K562 (cell line): Measurements from ENCODE around the gene MARCHF9. TPM values are rescaled to one million over a fixed set of nuclear protein-coding genes. Genes with fewer than 3 reads are reported as not detected.
A peak's percentile ranks its signal among the peaks of the same experiment; 100 is the strongest.

Source experiments
- CHD4 ChIP-seq: fragments of 200-600 bp; sonication (generic); IDR thresholded peaks from 3 replicates; pipeline ENCODE4 v1.6.1; 2012; ENCODE audit warnings: low read depth, mild to moderate bottlenecking, mixed read lengths, low read length, inconsistent platforms; ENCODE audit not compliant: insufficient read depth, insufficient replicate concordance, poor library complexity, severe bottlenecking
- MTF1 ChIP-seq: fragments of 250-450 bp; sonication (Bioruptor Pico); IDR thresholded peaks from 2 replicates; pipeline ENCODE4 v1.9.0; 2021; ENCODE audit warnings: moderate library complexity, mild to moderate bottlenecking, inconsistent platforms, borderline replicate concordance
- NELFE ChIP-seq: IDR thresholded peaks from 2 replicates; pipeline ENCODE4 v1.6.1; 2011; ENCODE audit warnings: mild to moderate bottlenecking; ENCODE audit not compliant: insufficient read depth, insufficient read length
- NR4A1 ChIP-seq, 2 experiments: fragments of 250-450 bp in 1 of 2; fragments of 450-650 bp in 1 of 2; sonication (Bioruptor Pico) in 1 of 2; IDR thresholded peaks; 2 replicates each; pipeline versions ENCODE4 v1.4.0 to v1.6.1; 2016 to 2020; ENCODE audit warnings: mild to moderate bottlenecking in 2 of 2, missing compliant biosample characterization in 1 of 2, missing genetic modification characterization in 1 of 2, moderate library complexity in 1 of 2
- TBL1XR1 ChIP-seq, 2 experiments: IDR thresholded peaks; 2 replicates each; pipeline ENCODE4 v1.6.1; 2012; ENCODE audit warnings: improper control_type of control experiment in 2 of 2, low read length in 2 of 2, mild to moderate bottlenecking in 1 of 2
- YBX1 ChIP-seq: fragments of 450-650 bp; IDR thresholded peaks from 2 replicates; pipeline ENCODE4 v1.7.1; 2016; ENCODE audit warnings: mild to moderate bottlenecking
- polyA plus RNA-seq, 8 experiments: library from polyadenylated mRNA; depleted of rRNA in 4 of 8; stranded (reverse) in 5 of 8; unstranded in 3 of 8; fragments of >200 nt; fragmentation: Nextera tagmentation in 2 of 8; fragmentation: Illumina TruSeq in 1 of 8; extraction: Ambion mirVana in 2 of 8; extraction: Trizol in 1 of 8; gene quantifications; 2 replicates each; pipeline versions ENCODE4 v1.2.1 to v1.2.3, GENCODE V29; 2011 to 2014; ENCODE audit warnings: inconsistent platforms in 1 of 8, missing spikeins in 1 of 8
- total RNA-seq, 7 experiments: library from RNA; depleted of rRNA in 6 of 7; stranded (reverse); fragments of >200 nt in 6 of 7; fragmentation: Illumina TruSeq in 2 of 7; extraction: Trizol in 2 of 7; gene quantifications; 2 replicates each; pipeline versions ENCODE4 v1.2.1 to v1.2.3, GENCODE V29; 2011 to 2021; ENCODE audit warnings: low replicate concordance in 1 of 7
- TF ChIP-seq, protein P1 (sequence below): IDR thresholded peaks from 2 replicates; pipeline ENCODE4 v1.6.1; 2012; ENCODE audit warnings: low read depth, low read length, improper control_type of control experiment, borderline replicate concordance
- TF ChIP-seq, protein P2 (sequence below), 2 experiments: fragments of 150-350 bp in 1 of 2; IDR thresholded peaks; 2 replicates each; pipeline ENCODE4 v1.6.1; 2012 to 2016; ENCODE audit warnings: low read depth in 2 of 2, low read length in 2 of 2, mild to moderate bottlenecking in 1 of 2, moderate library complexity in 1 of 2
- TF ChIP-seq, protein P3 (sequence below), 2 experiments: fragments of 450-650 bp; IDR thresholded peaks; 2 replicates each; pipeline ENCODE4 v1.6.1; 2016
- TF ChIP-seq, protein P4 (sequence below): sonication (generic); formaldehyde crosslinking; IDR thresholded peaks from 2 replicates; pipeline ENCODE4 v1.8.1; 2023; ENCODE audit warnings: missing genetic modification reagents, mild to moderate bottlenecking, borderline replicate concordance
- TF ChIP-seq, protein P5 (sequence below): sonication (generic); formaldehyde crosslinking; IDR thresholded peaks from 2 replicates; pipeline ENCODE4 v1.9.0; 2022; ENCODE audit warnings: mild to moderate bottlenecking, missing genetic modification reagents

The MARCHF9 gene
- total and polyA plus RNA-seq, 9 of the 15 experiments (the other 6 are each of a cell fraction or from before 2014, with no cell fraction given), result 0.80 to 12.4 (median 6.2) TPM

DNA sequence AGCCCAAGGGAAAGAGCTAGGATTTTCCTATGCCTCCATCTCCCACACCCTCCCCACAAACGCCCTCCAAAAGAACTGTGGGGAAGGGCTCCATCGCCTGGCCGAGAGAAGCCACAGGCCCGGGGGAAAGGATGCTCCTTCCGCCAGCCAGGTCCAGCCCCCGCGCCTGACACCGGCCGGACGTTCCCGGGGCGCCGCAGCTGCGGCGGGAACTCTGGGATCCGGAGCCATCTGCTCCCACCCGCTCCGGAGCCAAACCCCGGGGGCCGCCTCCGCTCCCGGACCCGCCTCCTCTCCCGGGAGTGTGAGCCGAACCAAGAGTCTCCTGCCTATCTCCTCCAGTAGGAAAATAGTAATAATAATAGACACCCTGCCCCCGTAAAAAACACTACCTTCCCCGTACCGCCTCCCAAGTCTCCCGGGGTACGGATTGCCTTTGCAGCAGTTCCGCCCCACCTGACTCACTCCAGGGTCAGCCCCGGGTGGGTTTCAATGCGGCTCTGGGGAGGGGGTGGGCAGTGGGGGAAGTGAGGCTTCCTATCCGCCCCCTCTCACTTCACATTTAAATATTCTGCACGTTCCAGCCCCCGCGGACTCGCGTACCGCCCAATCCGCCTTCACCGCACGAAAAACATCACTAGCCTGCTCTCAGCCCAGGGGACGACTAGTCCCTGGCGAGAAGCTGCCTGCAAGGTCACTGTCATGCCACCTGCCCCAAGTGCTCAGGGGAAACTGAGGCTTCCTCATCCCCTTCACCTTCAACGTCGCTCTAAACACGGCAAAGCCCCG is 18.8 kb upstream of the MARCHF9 start (continued):
- TF ChIP-seq, protein P1, sequence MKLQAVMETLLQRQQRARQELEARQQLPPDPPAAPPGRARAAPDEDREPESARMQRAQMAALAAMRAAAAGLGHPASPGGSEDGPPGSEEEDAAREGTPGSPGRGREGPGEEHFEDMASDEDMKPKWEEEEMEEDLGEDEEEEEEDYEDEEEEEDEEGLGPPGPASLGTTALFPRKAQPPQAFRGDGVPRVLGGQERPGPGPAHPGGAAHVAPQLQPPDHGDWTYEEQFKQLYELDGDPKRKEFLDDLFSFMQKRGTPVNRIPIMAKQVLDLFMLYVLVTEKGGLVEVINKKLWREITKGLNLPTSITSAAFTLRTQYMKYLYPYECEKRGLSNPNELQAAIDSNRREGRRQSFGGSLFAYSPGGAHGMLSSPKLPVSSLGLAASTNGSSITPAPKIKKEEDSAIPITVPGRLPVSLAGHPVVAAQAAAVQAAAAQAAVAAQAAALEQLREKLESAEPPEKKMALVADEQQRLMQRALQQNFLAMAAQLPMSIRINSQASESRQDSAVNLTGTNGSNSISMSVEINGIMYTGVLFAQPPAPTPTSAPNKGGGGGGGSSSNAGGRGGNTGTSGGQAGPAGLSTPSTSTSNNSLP, result no peak
- TF ChIP-seq, protein P2, sequence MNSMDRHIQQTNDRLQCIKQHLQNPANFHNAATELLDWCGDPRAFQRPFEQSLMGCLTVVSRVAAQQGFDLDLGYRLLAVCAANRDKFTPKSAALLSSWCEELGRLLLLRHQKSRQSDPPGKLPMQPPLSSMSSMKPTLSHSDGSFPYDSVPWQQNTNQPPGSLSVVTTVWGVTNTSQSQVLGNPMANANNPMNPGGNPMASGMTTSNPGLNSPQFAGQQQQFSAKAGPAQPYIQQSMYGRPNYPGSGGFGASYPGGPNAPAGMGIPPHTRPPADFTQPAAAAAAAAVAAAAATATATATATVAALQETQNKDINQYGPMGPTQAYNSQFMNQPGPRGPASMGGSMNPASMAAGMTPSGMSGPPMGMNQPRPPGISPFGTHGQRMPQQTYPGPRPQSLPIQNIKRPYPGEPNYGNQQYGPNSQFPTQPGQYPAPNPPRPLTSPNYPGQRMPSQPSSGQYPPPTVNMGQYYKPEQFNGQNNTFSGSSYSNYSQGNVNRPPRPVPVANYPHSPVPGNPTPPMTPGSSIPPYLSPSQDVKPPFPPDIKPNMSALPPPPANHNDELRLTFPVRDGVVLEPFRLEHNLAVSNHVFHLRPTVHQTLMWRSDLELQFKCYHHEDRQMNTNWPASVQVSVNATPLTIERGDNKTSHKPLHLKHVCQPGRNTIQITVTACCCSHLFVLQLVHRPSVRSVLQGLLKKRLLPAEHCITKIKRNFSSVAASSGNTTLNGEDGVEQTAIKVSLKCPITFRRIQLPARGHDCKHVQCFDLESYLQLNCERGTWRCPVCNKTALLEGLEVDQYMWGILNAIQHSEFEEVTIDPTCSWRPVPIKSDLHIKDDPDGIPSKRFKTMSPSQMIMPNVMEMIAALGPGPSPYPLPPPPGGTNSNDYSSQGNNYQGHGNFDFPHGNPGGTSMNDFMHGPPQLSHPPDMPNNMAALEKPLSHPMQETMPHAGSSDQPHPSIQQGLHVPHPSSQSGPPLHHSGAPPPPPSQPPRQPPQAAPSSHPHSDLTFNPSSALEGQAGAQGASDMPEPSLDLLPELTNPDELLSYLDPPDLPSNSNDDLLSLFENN (IDR thresholded peaks at IDR 0.05; ENCODE audit: low read depth in 2 of 2, low read length in 2 of 2), result peak in 1 of 2 experiments; percentile 30; a peak in 1 of 4 replicates
- no peak for TF ChIP-seq CHD4
- TF ChIP-seq, protein P3, sequence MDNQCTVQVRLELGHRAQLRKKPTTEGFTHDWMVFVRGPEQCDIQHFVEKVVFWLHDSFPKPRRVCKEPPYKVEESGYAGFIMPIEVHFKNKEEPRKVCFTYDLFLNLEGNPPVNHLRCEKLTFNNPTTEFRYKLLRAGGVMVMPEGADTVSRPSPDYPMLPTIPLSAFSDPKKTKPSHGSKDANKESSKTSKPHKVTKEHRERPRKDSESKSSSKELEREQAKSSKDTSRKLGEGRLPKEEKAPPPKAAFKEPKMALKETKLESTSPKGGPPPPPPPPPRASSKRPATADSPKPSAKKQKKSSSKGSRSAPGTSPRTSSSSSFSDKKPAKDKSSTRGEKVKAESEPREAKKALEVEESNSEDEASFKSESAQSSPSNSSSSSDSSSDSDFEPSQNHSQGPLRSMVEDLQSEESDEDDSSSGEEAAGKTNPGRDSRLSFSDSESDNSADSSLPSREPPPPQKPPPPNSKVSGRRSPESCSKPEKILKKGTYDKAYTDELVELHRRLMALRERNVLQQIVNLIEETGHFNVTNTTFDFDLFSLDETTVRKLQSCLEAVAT (IDR thresholded peaks at IDR 0.05), result no peak
- TF ChIP-seq TBL1XR1 (IDR thresholded peaks at IDR 0.05; ENCODE audit: low read length in 2 of 2), result no peak
- TF ChIP-seq MTF1 (CRISPR knock-in tag), result no peak
- TF ChIP-seq NR4A1 (CRISPR knock-in tag; IDR thresholded peaks at IDR 0.05), result no peak
- TF ChIP-seq NR4A1 (tag; IDR thresholded peaks at IDR 0.05), result no peak
- TF ChIP-seq, protein P4, sequence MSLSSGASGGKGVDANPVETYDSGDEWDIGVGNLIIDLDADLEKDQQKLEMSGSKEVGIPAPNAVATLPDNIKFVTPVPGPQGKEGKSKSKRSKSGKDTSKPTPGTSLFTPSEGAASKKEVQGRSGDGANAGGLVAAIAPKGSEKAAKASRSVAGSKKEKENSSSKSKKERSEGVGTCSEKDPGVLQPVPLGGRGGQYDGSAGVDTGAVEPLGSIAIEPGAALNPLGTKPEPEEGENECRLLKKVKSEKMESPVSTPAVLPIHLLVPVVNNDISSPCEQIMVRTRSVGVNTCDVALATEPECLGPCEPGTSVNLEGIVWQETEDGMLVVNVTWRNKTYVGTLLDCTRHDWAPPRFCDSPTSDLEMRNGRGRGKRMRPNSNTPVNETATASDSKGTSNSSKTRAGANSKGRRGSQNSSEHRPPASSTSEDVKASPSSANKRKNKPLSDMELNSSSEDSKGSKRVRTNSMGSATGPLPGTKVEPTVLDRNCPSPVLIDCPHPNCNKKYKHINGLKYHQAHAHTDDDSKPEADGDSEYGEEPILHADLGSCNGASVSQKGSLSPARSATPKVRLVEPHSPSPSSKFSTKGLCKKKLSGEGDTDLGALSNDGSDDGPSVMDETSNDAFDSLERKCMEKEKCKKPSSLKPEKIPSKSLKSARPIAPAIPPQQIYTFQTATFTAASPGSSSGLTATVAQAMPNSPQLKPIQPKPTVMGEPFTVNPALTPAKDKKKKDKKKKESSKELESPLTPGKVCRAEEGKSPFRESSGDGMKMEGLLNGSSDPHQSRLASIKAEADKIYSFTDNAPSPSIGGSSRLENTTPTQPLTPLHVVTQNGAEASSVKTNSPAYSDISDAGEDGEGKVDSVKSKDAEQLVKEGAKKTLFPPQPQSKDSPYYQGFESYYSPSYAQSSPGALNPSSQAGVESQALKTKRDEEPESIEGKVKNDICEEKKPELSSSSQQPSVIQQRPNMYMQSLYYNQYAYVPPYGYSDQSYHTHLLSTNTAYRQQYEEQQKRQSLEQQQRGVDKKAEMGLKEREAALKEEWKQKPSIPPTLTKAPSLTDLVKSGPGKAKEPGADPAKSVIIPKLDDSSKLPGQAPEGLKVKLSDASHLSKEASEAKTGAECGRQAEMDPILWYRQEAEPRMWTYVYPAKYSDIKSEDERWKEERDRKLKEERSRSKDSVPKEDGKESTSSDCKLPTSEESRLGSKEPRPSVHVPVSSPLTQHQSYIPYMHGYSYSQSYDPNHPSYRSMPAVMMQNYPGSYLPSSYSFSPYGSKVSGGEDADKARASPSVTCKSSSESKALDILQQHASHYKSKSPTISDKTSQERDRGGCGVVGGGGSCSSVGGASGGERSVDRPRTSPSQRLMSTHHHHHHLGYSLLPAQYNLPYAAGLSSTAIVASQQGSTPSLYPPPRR (CRISPR knock-in tag), result no peak
- TF ChIP-seq, protein P5, sequence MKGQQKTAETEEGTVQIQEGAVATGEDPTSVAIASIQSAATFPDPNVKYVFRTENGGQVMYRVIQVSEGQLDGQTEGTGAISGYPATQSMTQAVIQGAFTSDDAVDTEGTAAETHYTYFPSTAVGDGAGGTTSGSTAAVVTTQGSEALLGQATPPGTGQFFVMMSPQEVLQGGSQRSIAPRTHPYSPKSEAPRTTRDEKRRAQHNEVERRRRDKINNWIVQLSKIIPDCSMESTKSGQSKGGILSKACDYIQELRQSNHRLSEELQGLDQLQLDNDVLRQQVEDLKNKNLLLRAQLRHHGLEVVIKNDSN (CRISPR knock-in tag), result no peak
- TF ChIP-seq YBX1, result no peak
- TF ChIP-seq NELFE, result no peak
